NCI-H1417 treated with DMSO at 0.1 percent for 48 hours (cell line): ENCODE results near the gene SMIM14.

Source experiments
- DNase-seq: peaks from one replicate; lab custom pipeline; 2025; lab: John Stamatoyannopoulos, UW

Gene SMIM14

GRCh38 chr4:39497909-39498726 lies 140.5 kb downstream of the SMIM14 start:
- no peak for DNase-seq
